ENCODE data around the gene IFITM5. TPM values are rescaled to one million over a fixed set of nuclear protein-coding genes. Genes with fewer than 3 reads are reported as not detected.

Gene IFITM5
- total RNA-seq, 1 donor from 2014 or later: not detected

DNA sequence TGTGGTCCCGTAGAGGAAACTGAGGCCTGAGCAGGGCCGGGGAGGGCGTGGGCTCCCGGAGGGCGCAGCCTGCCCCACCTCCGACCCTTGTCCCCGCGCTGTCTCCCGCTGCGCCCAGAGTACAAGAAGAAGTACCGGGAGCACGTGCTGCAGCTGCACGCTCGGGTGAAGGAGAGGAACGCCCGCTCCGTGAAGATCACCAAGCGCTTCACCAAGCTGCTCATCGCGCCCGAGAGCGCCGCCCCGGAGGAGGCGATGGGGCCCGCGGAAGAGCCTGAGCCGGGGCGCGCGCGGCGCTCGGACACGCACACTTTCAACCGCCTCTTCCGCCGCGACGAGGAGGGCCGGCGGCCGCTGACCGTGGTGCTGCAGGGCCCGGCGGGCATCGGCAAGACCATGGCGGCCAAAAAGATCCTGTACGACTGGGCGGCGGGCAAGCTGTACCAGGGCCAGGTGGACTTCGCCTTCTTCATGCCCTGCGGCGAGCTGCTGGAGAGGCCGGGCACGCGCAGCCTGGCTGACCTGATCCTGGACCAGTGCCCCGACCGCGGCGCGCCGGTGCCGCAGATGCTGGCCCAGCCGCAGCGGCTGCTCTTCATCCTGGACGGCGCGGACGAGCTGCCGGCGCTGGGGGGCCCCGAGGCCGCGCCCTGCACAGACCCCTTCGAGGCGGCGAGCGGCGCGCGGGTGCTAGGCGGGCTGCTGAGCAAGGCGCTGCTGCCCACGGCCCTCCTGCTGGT, 19.2 kb downstream of the IFITM5 start:
- Mint-ChIP-seq H3K27me3 (ENCODE audit: unreplicated experiment) (peaks cover 23% of the 10 kb centered on the region), H3K9me3 (ENCODE audit: unreplicated experiment) (peaks cover 10% of the 10 kb centered on the region), H3K4me1 (ENCODE audit: unreplicated experiment) (no peaks in the 10 kb centered on the region), H3K27ac (ENCODE audit: unreplicated experiment) (no peak overlapping the region), H3K4me3 (ENCODE audit: unreplicated experiment) (no peak overlapping the region), H3K36me3 (ENCODE audit: unreplicated experiment) (no peaks in the 10 kb centered on the region)
- TF ChIP-seq, protein P1, sequence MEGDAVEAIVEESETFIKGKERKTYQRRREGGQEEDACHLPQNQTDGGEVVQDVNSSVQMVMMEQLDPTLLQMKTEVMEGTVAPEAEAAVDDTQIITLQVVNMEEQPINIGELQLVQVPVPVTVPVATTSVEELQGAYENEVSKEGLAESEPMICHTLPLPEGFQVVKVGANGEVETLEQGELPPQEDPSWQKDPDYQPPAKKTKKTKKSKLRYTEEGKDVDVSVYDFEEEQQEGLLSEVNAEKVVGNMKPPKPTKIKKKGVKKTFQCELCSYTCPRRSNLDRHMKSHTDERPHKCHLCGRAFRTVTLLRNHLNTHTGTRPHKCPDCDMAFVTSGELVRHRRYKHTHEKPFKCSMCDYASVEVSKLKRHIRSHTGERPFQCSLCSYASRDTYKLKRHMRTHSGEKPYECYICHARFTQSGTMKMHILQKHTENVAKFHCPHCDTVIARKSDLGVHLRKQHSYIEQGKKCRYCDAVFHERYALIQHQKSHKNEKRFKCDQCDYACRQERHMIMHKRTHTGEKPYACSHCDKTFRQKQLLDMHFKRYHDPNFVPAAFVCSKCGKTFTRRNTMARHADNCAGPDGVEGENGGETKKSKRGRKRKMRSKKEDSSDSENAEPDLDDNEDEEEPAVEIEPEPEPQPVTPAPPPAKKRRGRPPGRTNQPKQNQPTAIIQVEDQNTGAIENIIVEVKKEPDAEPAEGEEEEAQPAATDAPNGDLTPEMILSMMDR (IDR thresholded peaks at IDR 0.05): no peak
- no peak for DNase-seq (ENCODE audit: extremely low spot score, unreplicated experiment)

DNA sequence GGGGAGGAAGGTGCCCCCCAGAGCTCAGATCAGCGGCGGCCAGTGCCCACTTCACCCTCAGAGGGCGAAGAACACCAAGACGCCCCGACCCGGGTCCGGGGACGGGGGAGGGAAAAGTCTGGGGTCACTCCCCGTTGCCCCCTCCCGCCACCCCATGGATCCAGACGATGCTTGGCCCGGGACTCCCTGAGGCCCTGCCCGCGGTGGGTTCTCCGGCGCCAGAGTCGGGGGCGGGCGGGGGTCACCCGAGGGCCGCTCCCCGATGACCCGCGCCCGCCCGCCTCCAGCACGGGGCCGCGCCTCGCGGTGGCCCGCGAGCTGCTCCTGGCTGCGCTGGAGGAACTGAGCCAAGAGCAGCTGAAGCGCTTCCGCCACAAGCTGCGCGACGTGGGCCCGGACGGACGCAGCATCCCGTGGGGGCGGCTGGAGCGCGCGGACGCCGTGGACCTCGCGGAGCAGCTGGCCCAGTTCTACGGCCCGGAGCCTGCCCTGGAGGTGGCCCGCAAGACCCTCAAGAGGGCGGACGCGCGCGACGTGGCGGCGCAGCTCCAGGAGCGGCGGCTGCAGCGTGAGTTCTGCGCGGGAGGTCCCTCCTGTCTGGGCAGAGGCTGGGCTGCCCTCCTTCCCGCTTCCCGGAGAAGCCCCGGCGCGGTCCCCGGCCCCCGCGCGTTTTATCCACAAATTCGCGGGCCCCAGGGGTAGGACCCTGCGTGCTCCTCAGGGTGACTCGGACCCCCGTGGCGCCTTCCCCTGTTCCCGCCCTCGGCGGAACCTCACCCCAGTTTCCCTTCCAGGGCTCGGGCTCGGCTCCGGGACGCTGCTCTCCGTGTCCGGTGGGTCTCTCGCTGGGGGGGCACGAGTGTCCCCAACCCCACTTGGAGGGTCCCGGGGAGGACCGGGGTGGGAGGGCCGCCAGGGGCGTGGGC, 20.0 kb downstream of the IFITM5 start:
- TF ChIP-seq, protein P1 (IDR thresholded peaks at IDR 0.05): no peak
- H3K4me3 Mint-ChIP-seq (ENCODE audit: unreplicated experiment): no peak overlapping the region
- no peak for DNase-seq (ENCODE audit: extremely low spot score, unreplicated experiment)
- H3K27ac Mint-ChIP-seq (ENCODE audit: unreplicated experiment): no peak overlapping the region
- H3K9me3 Mint-ChIP-seq (ENCODE audit: unreplicated experiment): peaks cover 10% of the 10 kb centered on the region
- H3K27me3 Mint-ChIP-seq (ENCODE audit: unreplicated experiment): peaks cover 30% of the 10 kb centered on the region
- no peaks in the 10 kb centered on the region for H3K4me1 Mint-ChIP-seq (ENCODE audit: unreplicated experiment)
- H3K36me3 Mint-ChIP-seq (ENCODE audit: unreplicated experiment): no peaks in the 10 kb centered on the region

DNA sequence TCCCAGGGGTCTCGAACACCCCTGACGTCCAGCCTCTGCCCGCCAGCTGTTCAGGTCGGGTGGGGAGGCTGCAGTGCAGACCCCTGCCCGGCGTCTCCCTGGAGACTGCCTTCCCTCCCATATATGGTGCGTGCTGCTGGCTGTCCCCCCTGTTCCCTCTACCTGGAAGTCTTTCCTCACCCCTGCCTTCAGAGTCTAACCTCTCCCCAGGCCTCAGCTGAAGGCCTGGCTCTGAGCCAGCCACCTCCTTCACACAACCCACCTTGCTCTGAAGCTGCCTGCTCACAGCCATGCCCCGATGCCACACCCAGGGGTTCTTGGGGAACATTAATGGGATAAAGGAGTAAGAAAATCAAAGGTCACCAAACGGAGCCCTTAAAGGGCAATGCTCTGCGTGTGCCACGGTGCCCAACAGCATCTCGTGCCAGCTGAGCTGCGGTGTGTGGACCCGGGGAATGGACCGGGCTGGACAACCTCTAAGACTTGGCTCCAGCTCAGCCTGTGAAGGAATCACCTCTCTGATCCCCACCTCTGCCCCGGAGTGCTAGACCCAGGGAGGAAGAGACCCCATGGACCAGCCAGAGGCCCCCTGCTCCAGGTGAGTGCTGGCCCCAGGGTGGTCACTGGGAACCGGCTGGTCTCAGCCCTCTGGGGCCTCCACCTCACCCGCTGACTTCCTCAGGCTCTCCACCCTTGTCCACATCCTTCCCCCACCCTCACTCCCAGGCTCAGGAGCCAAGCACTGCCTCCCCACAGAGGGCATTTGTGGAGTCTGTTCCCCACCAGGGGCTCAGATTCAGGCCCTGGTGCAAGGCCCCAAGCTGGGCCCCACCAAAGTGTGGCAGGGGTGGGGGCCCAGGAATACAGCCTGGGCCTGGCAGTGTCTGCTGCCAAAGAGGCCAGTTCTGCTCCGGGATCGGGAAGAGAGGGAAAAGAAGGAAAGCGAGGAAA, 21.1 kb downstream of the IFITM5 start, which contains the start of gene NLRP6:
Gene NLRP6 (plus strand): TSS at position 407 of the 951 bp plus-strand sequence. CDS start 163 bp downstream, at position 570.
- Mint-ChIP-seq H3K4me1 (ENCODE audit: unreplicated experiment) (no peaks in the 10 kb centered on the region), H3K27ac (ENCODE audit: unreplicated experiment) (no peak within 1 kb of the TSS), H3K27me3 (ENCODE audit: unreplicated experiment) (peaks cover 38% of the 10 kb centered on the region), H3K36me3 (ENCODE audit: unreplicated experiment) (no peaks in the 10 kb centered on the region), H3K9me3 (ENCODE audit: unreplicated experiment) (peaks cover 10% of the 10 kb centered on the region), H3K4me3 (ENCODE audit: unreplicated experiment) (no peak within 1 kb of the TSS)
- no peak for DNase-seq (ENCODE audit: extremely low spot score, unreplicated experiment)
- TF ChIP-seq, protein P1 (IDR thresholded peaks at IDR 0.05): no peak

DNA sequence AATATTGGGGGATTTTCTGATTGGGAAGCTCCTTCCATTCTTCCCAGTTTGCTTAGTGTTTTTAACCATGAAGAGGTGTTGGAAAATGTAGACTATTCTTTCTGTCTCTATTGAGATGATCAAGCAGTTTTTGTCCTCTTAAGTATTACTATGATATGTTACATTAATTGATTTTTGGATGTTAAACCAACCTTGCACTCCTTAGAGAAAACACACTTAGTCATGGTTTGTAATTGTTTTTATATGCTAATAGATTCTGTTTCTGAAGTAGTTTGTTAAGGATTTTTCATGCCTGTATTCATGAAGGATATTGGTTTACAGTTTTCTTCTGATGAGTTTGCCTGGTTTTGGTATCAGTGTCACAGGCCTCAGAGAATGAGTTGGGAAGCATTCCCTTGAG, 23.1 kb downstream of the IFITM5 start:
- H3K4me1 Mint-ChIP-seq (ENCODE audit: unreplicated experiment): no peaks in the 10 kb centered on the region

More for the DNA sequence above, 23.1 kb downstream of the IFITM5 start:
- Mint-ChIP-seq H3K9me3 (ENCODE audit: unreplicated experiment) (peaks cover 10% of the 10 kb centered on the region), H3K36me3 (ENCODE audit: unreplicated experiment) (no peaks in the 10 kb centered on the region), H3K4me3 (ENCODE audit: unreplicated experiment) (no peak overlapping the region), H3K27ac (ENCODE audit: unreplicated experiment) (no peak overlapping the region), H3K27me3 (ENCODE audit: unreplicated experiment) (peaks cover 48% of the 10 kb centered on the region)
- TF ChIP-seq, protein P1 (IDR thresholded peaks at IDR 0.05): no peak
- no peak for DNase-seq (ENCODE audit: extremely low spot score, unreplicated experiment)

Data from osteocyte (in vitro differentiated cells).